ENCODE data around the gene URGCP. TPM values are rescaled to one million over a fixed set of nuclear protein-coding genes. Genes with fewer than 3 reads are reported as not detected.

URGCP gene
- total RNA-seq: 20.1 and 20.2 TPM in 2 replicates

GRCh38 chr7:43906331-43907010, at the start of gene URGCP:
Gene URGCP (minus strand): TSS chr7:43906596. CDS start chr7:43906575, 21 bp downstream.

GRCh38 chr7:43925984-43926797, 19.8 kb upstream of the URGCP start, which contains the start of gene UBE2D4:
Gene UBE2D4 (plus strand): TSS chr7:43926436. CDS start chr7:43926533, 97 bp downstream.

DNA sequence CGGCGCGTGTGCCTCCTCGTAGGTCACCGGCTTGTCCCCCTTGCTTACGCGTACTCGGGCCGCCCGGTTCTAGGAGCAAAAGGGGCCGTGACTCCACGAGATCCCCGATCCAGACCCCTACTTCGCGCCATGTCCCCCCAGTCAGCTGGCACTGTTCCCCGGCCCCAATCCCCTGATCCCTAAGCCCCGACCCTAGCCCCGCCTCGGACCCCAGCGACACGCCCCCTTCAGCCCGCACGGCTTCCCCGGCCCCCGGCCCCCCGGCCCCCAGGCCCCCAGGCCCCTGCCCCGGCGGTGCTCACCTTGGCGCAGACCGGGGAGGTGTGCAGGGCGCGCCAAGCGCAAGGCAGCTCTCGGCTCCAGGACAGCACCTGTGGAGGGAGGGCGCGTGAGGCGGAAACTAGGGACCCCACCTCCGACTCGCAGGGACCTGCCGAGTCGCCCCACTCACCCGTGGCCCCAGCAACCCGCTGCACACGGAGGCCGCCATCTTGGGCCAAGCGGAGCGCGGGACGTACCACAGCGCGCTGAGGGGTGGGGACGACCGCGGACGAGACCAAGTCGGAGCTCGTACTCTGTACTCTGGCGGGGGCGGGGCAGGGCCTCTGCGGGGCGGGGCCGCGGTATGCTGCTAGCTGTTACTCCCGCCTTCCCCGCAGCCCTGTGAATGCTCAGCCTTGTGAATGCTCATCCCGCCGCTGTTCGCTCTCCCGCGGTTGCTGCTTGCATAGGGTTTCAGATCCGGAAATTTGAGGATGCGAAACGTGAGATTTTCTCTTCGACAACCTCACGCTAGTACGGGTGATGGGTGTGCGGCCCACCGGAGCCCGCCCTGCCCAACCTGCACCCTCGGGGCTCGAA, 37.2 kb downstream of the URGCP start, which contains the start of gene MRPS24:
MRPS24 (minus strand) TSS at position 512 of the 861 bp plus-strand sequence; CDS start at position 490, 22 bp downstream.

Other genes with a start within 250 kb of the URGCP start
- 46.4 and 59.6 TPM in 2 replicates for gene COA1, start 177.1 kb downstream of the URGCP start, total RNA-seq
- 47.4 and 49.4 TPM in 2 replicates for gene BLVRA, start 147.9 kb downstream of the URGCP start, total RNA-seq
- gene MRPS24, start 37.1 kb downstream of the URGCP start, total RNA-seq: 243 and 270 TPM in 2 replicates
- gene UBE2D4, start 19.8 kb upstream of the URGCP start, total RNA-seq: 15.0 and 16.9 TPM in 2 replicates
- gene SPDYE1, start 91.3 kb upstream of the URGCP start, total RNA-seq: not detected in 2 replicates
- 124 and 132 TPM in 2 replicates for gene DBNL, start 138.1 kb upstream of the URGCP start, total RNA-seq
- gene PGAM2, start 159.0 kb upstream of the URGCP start, total RNA-seq: 0.15 TPM in 1 of 2 replicates, not detected in the other
- gene POLM, start 175.9 kb upstream of the URGCP start, total RNA-seq: 12.2 and 18.8 TPM in 2 replicates
- gene AEBP1, start 197.7 kb upstream of the URGCP start, total RNA-seq: 31.1 and 37.2 TPM in 2 replicates
- gene POLD2, start 217.0 kb upstream of the URGCP start, total RNA-seq: 156 and 185 TPM in 2 replicates
- gene MYL7, start 234.7 kb upstream of the URGCP start, total RNA-seq: not detected in 2 replicates